GM13977 (cell line): ENCODE results near the gene MECP2.

Experiments
- DNase-seq: peaks from one replicate; pipeline ENCODE4 v3.0.0; 2012; ENCODE audit warnings: low spot score
- in situ Hi-C: fragments of 300-500 bp; cut with MboI; formaldehyde crosslinking; loops from one replicate; pipeline ENCODE4 v1.12.0; 2022; ENCODE audit warnings: low sequenced_read_pairs, low pct_unique_long_range_greater_than_20kb, mixed read lengths, inconsistent platforms; ENCODE audit not compliant: unreplicated experiment
- TF ChIP-seq, protein P1 (sequence below): IDR thresholded peaks from 2 replicates; pipeline ENCODE4 v1.5.1; 2012; ENCODE audit warnings: mild to moderate bottlenecking, control low read depth; ENCODE audit not compliant: insufficient read depth; ENCODE audit errors: extremely low read depth, missing control alignments

Gene MECP2

DNA sequence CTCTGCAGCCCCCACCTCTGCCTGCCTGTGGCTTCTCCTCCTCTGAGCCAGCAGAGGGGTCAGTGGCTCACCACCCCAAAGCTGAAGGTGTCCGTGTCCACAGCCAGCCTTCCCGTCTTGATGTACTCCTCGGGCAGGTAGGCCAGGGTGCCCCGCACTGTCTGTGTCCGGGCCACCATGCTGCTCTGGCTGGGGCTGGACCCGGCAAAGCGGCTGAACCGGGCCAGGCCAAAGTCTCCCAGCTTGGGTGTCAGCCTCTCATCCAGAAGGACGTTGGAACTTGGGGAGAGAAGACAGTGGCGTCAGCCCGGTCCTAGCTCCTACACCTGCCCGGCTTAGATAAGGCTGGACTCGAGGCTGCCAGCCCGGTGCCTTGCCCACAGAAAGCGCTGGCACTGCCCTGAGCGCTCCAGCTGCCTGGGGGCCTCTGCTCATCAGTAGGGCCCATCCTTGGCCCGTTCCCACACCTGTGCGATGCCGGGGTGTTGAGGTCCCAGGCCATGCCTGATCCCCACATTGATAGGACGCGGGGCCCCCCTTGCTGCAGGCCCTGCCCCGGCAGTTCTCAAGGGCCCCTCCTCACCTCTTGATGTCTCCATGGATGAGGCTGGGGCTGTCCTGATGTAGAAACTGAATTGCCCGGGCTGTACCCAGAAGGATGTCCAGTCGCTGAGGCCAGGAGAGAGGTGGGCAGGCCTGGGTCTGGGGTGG, 81.0 kb downstream of the MECP2 start:
- in situ Hi-C loops, result no loop called here
- no peak for DNase-seq
- TF ChIP-seq, protein P1, sequence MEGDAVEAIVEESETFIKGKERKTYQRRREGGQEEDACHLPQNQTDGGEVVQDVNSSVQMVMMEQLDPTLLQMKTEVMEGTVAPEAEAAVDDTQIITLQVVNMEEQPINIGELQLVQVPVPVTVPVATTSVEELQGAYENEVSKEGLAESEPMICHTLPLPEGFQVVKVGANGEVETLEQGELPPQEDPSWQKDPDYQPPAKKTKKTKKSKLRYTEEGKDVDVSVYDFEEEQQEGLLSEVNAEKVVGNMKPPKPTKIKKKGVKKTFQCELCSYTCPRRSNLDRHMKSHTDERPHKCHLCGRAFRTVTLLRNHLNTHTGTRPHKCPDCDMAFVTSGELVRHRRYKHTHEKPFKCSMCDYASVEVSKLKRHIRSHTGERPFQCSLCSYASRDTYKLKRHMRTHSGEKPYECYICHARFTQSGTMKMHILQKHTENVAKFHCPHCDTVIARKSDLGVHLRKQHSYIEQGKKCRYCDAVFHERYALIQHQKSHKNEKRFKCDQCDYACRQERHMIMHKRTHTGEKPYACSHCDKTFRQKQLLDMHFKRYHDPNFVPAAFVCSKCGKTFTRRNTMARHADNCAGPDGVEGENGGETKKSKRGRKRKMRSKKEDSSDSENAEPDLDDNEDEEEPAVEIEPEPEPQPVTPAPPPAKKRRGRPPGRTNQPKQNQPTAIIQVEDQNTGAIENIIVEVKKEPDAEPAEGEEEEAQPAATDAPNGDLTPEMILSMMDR, result no peak

GRCh38 chrX:154015581-154016264, 81.8 kb downstream of the MECP2 start:
- TF ChIP-seq, protein P1, result no peak
- in situ Hi-C loops, result no loop called here
- DNase-seq, result no peak

DNA sequence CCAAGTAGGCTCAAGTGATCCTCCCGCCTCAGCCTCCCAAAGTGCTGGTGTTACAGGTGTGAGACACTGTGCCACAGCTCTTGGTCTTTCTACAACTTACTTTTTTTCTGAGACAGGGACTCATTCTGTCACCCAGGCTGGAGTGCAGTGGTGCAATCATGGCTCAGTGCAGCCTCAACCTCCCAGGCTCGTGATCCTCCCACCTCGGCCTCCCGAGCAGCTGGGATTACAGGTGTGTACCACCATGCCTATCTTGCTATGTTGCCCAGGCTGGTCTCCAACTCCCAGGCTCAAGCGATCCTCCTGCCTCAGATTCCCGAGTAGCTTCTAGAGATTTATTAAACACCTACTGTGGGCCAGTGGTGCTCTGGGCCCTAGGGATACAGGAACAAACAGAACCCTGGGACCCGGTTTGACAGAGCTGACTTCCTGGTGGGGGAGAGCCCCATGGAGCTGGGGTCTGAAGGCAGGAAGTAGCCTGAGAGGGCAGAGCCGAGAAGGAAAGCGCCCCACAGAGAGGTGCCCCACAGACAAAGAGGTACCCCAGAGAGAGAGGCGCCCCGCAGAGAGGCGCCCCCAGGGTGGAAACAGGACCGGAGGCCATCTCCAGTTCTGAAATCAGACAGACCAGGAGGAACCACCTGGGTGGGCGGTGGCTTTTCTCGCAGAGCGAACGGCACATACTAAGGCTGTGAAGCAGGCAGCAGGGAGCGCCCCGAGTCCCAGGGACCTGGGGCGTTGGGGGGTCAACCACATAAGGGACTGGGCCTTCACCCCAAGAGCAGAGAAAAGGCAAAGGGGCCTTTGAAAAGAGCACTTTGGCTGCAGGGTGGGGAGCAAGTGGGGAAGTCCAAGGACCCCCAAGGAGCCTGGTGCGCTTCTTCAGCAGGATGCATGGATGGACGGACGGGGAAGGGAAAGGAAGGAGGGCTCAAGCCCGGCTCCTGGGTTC, 82.8 kb downstream of the MECP2 start:
- no peak for DNase-seq
- TF ChIP-seq, protein P1, result no peak
- in situ Hi-C loops, result no loop called here

GRCh38 chrX:154013614-154014360, 83.7 kb downstream of the MECP2 start:
- DNase-seq, result peak; percentile 75
- in situ Hi-C loops, result no loop called here
- TF ChIP-seq, protein P1, result peak; percentile 81

- TF ChIP-seq, protein P1, result no peak
- DNase-seq, result no peak
- in situ Hi-C loops, result no loop called here
Measured at GRCh38 chrX:154013001-154013421, 84.5 kb downstream of the MECP2 start.
